Endodermal cell (in vitro differentiated cells): ENCODE data around the gene COX6A2. TPM values are rescaled to one million over a fixed set of nuclear protein-coding genes. Genes with fewer than 3 reads are reported as not detected.

Experiments used
- DNase-seq: peaks from one replicate; pipeline ENCODE4 v3.0.0-alpha.2; 2017
- H3K27ac ChIP-seq: 2 replicates; pipeline ENCODE4 v1.5.1; 2013; ENCODE audit warnings: mild to moderate bottlenecking, low read depth, low read length, moderate library complexity
- H3K27me3 ChIP-seq: 2 replicates; pipeline ENCODE4 v1.6.1; 2013; ENCODE audit warnings: mild to moderate bottlenecking, low read length, moderate library complexity; ENCODE audit not compliant: insufficient read depth, control insufficient read depth, poor library complexity, severe bottlenecking
- H3K36me3 ChIP-seq: 2 replicates; pipeline ENCODE4 v1.7.0; 2013; ENCODE audit warnings: mild to moderate bottlenecking, low read length, moderate library complexity; ENCODE audit not compliant: control insufficient read depth, insufficient read depth
- H3K4me1 ChIP-seq: one replicate; pipeline ENCODE4 v1.7.0; 2013; ENCODE audit warnings: low read length; ENCODE audit not compliant: control insufficient read depth, insufficient read depth
- H3K4me3 ChIP-seq: 2 replicates; pipeline ENCODE4 v1.5.1; 2013; ENCODE audit warnings: mild to moderate bottlenecking, low read length, moderate library complexity
- H3K9ac ChIP-seq: 2 replicates; pipeline ENCODE4 v1.6.1; 2013; ENCODE audit warnings: mild to moderate bottlenecking, low read length, moderate library complexity; ENCODE audit not compliant: poor library complexity, severe bottlenecking; ENCODE audit errors: extremely low read depth
- H3K9me3 ChIP-seq: 2 replicates; pipeline ENCODE4 v1.6.1; 2013; ENCODE audit warnings: mild to moderate bottlenecking, low read length, moderate library complexity; ENCODE audit not compliant: control insufficient read depth
- H3K27ac Mint-ChIP-seq: 2 replicates; pipeline ENCODE4 v1.8.0; 2020; ENCODE audit warnings: mixed read lengths
- H3K27me3 Mint-ChIP-seq: 2 replicates; pipeline ENCODE4 v1.8.0; 2021; ENCODE audit warnings: mild to moderate bottlenecking, mixed read lengths; ENCODE audit not compliant: insufficient read depth
- H3K36me3 Mint-ChIP-seq: 2 replicates; pipeline ENCODE4 v1.8.0; 2020; ENCODE audit warnings: low read depth, mixed read lengths
- H3K4me1 Mint-ChIP-seq: 2 replicates; pipeline ENCODE4 v1.8.0; 2020; ENCODE audit warnings: mixed read lengths
- H3K4me3 Mint-ChIP-seq: 2 replicates; pipeline ENCODE4 v1.8.0; 2020; ENCODE audit warnings: mild to moderate bottlenecking, moderate library complexity, mixed read lengths
- H3K9me3 Mint-ChIP-seq: 2 replicates; pipeline ENCODE4 v1.8.0; 2020; ENCODE audit warnings: mild to moderate bottlenecking, mixed read lengths
- WGBS, 2 experiments: methylation state at CpG; one replicate each; pipeline versions ENCODE4 v1.1.5 to v1.1.7; 2013; ENCODE audit warnings: missing lambda C conversion rate in 2 of 2, mixed read lengths in 1 of 2; ENCODE audit not compliant: insufficient coverage in 1 of 2, insufficient read length in 1 of 2; 5-methylcytosine and 5-hydroxymethylcytosine counted together
- total RNA-seq, 2 donors: library from RNA; stranded (reverse); fragmentation: NEBNext Ultra II Directional in 1 of 2; extraction: Animal tissue kit (Norgen Biotek cat#: 25700) in 1 of 2; gene quantifications; 2 replicates in 1 of 2; 3 replicates in 1 of 2; pipeline ENCODE4 v1.2.1, GENCODE V29; 2021
- TF ChIP-seq, protein P1 (sequence below): fragments of 200-600 bp; sonication (generic); conservative IDR thresholded peaks from 2 replicates; pipeline ENCODE4 v1.5.0; 2021; ENCODE audit warnings: antibody characterized with exemption, mild to moderate bottlenecking

COX6A2 gene
- total RNA-seq, 2 donors from 2014 or later = not detected

DNA sequence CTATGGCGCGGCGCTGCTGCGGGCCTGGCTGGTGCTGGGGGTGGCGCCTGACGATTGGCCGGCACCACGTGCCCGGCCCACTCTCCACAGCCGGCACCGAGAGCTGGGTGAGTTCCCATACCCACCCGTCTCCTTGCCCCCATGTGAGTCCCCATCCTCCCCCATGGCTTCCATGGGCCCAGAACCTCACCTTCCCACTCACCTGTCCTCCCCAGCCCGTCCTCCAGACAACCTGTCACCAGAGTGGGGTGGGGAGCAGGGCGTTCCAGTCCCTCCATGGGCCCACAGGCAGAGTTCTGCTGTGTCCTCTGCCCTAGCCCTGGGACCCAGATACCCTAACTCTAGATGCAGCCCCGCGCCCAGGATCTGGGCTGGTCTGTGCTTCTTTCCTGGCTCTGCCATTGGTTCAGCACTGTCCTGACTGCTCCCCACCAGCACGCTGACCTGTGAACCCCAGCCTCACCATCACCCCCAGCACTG lies 36.7 kb upstream of the COX6A2 start:
- Histone ChIP-seq H3K9me3 (no peaks in the 10 kb centered on the region), H3K4me3 (no peak overlapping the region), H3K36me3 (peaks cover 16% of the 10 kb centered on the region), H3K27ac (no peak overlapping the region), H3K27me3 (no peaks in the 10 kb centered on the region), H3K9ac (no peak overlapping the region), H3K4me1 (no peaks in the 10 kb centered on the region)
- TF ChIP-seq, protein P1, sequence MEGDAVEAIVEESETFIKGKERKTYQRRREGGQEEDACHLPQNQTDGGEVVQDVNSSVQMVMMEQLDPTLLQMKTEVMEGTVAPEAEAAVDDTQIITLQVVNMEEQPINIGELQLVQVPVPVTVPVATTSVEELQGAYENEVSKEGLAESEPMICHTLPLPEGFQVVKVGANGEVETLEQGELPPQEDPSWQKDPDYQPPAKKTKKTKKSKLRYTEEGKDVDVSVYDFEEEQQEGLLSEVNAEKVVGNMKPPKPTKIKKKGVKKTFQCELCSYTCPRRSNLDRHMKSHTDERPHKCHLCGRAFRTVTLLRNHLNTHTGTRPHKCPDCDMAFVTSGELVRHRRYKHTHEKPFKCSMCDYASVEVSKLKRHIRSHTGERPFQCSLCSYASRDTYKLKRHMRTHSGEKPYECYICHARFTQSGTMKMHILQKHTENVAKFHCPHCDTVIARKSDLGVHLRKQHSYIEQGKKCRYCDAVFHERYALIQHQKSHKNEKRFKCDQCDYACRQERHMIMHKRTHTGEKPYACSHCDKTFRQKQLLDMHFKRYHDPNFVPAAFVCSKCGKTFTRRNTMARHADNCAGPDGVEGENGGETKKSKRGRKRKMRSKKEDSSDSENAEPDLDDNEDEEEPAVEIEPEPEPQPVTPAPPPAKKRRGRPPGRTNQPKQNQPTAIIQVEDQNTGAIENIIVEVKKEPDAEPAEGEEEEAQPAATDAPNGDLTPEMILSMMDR = no peak
- Mint-ChIP-seq H3K27me3 (no peaks in the 10 kb centered on the region), H3K4me3 (no peak overlapping the region), H3K27ac (no peak overlapping the region), H3K9me3 (no peaks in the 10 kb centered on the region), H3K4me1 (peaks cover 2% of the 10 kb centered on the region), H3K36me3 (peaks cover 32% of the 10 kb centered on the region)
- DNase-seq = no peak
- 94 to 95% methylated on average over 15 to 17 of the region's 17 CpGs for WGBS, 2 experiments

DNA sequence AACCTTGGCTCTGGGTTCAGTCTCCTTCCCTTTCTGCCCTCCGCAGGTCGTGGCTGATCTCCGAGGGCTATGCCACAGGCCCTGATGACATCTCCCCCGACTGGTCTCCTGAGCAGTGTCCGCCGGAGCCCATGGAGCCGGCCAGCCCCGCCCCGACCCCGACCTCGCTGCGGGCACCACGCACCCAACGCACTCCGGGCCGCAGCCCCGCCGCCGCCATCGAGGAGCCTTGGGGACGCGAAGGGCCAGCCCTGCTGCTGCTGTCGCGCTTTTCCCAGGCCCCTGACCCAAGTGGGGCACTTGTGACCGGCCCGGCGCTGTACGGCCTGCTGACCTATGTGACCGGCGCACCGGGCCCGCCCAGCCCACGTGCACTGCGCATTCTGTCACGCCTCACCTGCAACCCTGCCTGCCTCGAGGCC lies 36.2 kb upstream of the COX6A2 start:
- H3K4me1 Mint-ChIP-seq = peaks cover 2% of the 10 kb centered on the region
- no peak overlapping the region for H3K27ac Mint-ChIP-seq

GRCh38 chr16:31461921-31462804 lies 34.0 kb upstream of the COX6A2 start:
- 95 to 98% methylated on average over 21 to 35 of the region's 35 CpGs for WGBS, 2 experiments
- peaks cover 2% of the 10 kb centered on the region for H3K4me1 Mint-ChIP-seq
- no peak overlapping the region for H3K27ac Mint-ChIP-seq

More for the DNA sequence above, 36.2 kb upstream of the COX6A2 start:
- Mint-ChIP-seq H3K9me3 (no peaks in the 10 kb centered on the region), H3K27me3 (no peaks in the 10 kb centered on the region), H3K4me3 (no peak overlapping the region), H3K36me3 (peaks cover 32% of the 10 kb centered on the region)
- TF ChIP-seq, protein P1 = no peak
- H3K4me3 ChIP-seq = no peak overlapping the region
- DNase-seq = no peak
- H3K27ac ChIP-seq = no peak overlapping the region
- H3K36me3 ChIP-seq = peaks cover 16% of the 10 kb centered on the region
- no peaks in the 10 kb centered on the region for H3K4me1 ChIP-seq
- WGBS, 2 experiments = 95 to 96% methylated on average over 20 to 36 of the region's 36 CpGs
- no peaks in the 10 kb centered on the region for H3K27me3 ChIP-seq
- H3K9ac ChIP-seq = no peak overlapping the region
- no peaks in the 10 kb centered on the region for H3K9me3 ChIP-seq

More at GRCh38 chr16:31461921-31462804, 34.0 kb upstream of the COX6A2 start:
- no peaks in the 10 kb centered on the region for H3K9me3 Mint-ChIP-seq
- Histone ChIP-seq H3K9me3 (no peaks in the 10 kb centered on the region), H3K27me3 (no peaks in the 10 kb centered on the region), H3K36me3 (peaks cover 19% of the 10 kb centered on the region), H3K4me3 (no peak overlapping the region), H3K9ac (no peak overlapping the region), H3K4me1 (no peaks in the 10 kb centered on the region), H3K27ac (no peak overlapping the region)
- peaks cover 29% of the 10 kb centered on the region for H3K36me3 Mint-ChIP-seq
- DNase-seq = no peak
- no peak overlapping the region for H3K4me3 Mint-ChIP-seq
- TF ChIP-seq, protein P1 = no peak
- no peaks in the 10 kb centered on the region for H3K27me3 Mint-ChIP-seq
